ENCODE measurements around the gene ZNF160.
"Not testable (repeated sequence)": the region's sequence is repeated elsewhere in the genome, so short reads cannot be mapped to it uniquely, and the experiment has no call there.

ZNF160 gene

DNA sequence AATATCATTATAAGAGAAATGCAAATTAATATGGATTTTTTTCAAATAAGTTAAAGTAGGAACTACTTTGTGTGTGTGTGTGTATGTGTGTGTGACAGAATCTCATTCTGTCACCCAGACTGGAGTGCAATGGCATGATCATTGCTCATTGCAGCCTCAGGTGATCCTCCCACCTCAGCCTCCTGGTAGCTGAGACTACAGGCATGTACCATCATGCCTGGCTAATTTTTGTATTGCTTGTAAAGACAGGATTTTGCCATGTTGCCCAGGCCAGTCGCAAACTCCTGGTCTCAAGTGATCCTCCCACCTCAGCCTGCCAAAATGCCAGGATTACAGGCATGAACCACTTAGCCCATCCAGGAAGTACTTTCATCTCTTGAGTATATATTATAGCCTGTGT is 61.9 kb downstream of the ZNF160 start:
- H3K9me3 ChIP-seq (ENCODE audit: insufficient read depth, low read length), result no peaks in the 10 kb centered on the region
- DNase-seq (ENCODE audit: low read depth, low spot score), result no peak
- no peaks in the 10 kb centered on the region for H3K36me3 ChIP-seq (ENCODE audit: insufficient read depth, insufficient read length, low read length)
- no peak overlapping the region for H3K9ac ChIP-seq (ENCODE audit: insufficient read length, low read depth)
- H3K4me1 ChIP-seq (ENCODE audit: insufficient read depth, insufficient read length), result peaks cover under 1% of the 10 kb centered on the region
- H3K4me3 ChIP-seq (ENCODE audit: insufficient read length, low read depth), result no peak overlapping the region
- TF ChIP-seq YY1 (IDR thresholded peaks at IDR 0.05; ENCODE audit: insufficient read depth, insufficient read length), result no peak
- no peak for TF ChIP-seq SUZ12 (IDR thresholded peaks at IDR 0.05; ENCODE audit: extremely low read depth, insufficient read depth, insufficient read length)
- no peak for TF ChIP-seq ZNF274 (IDR thresholded peaks at IDR 0.05; ENCODE audit: low read depth, low read length)
- no peaks in the 10 kb centered on the region for H3K27me3 ChIP-seq (ENCODE audit: insufficient read depth, insufficient read length)

DNA sequence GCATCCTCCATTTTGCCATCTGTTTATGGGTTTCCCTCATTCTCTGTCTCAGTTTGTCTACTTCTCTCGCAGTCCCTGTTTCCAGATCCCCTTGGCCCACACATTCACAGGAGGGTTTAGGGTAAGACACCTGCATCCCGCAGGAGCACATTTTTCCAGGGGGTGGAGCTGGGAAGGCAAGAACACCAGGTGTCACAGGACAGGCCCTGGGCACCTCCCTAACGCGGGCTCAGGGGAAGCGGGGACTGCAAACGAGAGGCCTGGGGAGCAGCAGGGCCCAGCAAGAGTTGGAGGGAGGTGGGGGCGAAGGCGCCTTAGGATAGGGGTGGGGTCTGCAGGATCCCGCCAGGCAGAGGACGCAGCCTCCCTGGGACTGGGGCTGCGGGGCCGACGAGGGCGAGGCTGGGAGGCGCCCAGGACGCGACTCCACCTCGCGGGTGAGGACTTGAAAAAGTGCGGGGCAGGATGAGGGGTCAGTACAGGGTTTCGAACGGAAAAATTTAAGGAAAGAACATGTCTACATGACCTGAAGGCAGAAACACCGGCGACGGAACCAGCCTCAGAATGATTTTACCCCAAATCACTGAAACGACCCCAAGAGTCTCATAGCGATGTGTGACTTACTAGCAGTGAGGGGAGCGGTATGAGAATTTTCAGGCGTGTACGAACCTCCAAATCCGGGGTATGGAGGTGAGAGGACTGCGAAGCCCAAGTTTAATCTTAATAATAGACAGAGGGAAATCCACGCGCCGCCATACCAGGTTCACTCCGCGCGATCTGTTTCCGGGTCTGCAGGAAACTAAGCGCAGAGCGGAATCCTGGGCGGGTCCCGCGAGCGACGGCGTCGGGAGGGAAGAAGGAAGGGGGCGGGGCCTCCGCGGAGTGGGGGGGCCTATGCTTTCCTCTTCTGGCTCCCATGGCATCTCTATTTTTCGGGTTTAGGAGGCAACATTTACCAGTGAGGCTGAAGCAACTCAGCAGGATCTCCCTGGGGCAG is 65.8 kb downstream of the ZNF160 start:
- DNase-seq (ENCODE audit: low read depth, low spot score), result peak; percentile 40
- no peak for TF ChIP-seq SUZ12 (IDR thresholded peaks at IDR 0.05; ENCODE audit: extremely low read depth, insufficient read depth, insufficient read length)
- no peak for TF ChIP-seq ZNF274 (IDR thresholded peaks at IDR 0.05; ENCODE audit: low read depth, low read length)
- TF ChIP-seq YY1 (IDR thresholded peaks at IDR 0.05; ENCODE audit: insufficient read depth, insufficient read length), result no peak
- Histone ChIP-seq H3K4me1 (ENCODE audit: insufficient read depth, insufficient read length) (peaks cover 2% of the 10 kb centered on the region), H3K4me3 (ENCODE audit: insufficient read length, low read depth) (peak overlapping the region; percentile 83), H3K9me3 (ENCODE audit: insufficient read depth, low read length) (no peaks in the 10 kb centered on the region), H3K9ac (ENCODE audit: insufficient read length, low read depth) (peak overlapping the region; percentile 90), H3K36me3 (ENCODE audit: insufficient read depth, insufficient read length, low read length) (peaks cover 4% of the 10 kb centered on the region), H3K27me3 (ENCODE audit: insufficient read depth, insufficient read length) (no peaks in the 10 kb centered on the region)

- H3K27me3 ChIP-seq (ENCODE audit: insufficient read depth, insufficient read length), result no peaks in the 10 kb centered on the region
- TF ChIP-seq ZNF274 (IDR thresholded peaks at IDR 0.05; ENCODE audit: low read depth, low read length) (no peak), SUZ12 (IDR thresholded peaks at IDR 0.05; ENCODE audit: extremely low read depth, insufficient read depth, insufficient read length) (no peak), YY1 (IDR thresholded peaks at IDR 0.05; ENCODE audit: insufficient read depth, insufficient read length) (no peak)
Observed at GRCh38 chr19:53034948-53035675, 68.1 kb downstream of the ZNF160 start.

DNA sequence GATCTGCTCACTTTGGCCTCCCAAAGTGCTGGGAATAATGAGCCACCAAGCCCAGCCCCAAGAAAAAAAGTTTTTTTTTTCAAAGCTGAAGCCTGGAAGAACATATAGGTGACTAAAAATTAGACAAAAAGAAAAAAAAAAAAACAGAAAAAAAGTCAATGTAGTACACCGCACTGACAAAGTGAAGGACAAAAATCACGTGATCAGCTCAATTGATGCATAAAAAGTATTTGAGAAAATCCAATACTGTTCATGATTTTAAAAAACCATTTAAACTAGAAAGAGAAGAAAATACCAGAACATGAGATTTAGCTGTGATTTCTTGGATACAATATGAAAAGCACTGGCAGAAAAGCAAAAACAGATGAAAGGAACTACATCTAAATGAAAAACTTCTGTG is 69.2 kb downstream of the ZNF160 start:
- H3K36me3 ChIP-seq (ENCODE audit: insufficient read depth, insufficient read length, low read length), result peaks cover 4% of the 10 kb centered on the region
- DNase-seq (ENCODE audit: low read depth, low spot score), result no peak
- no peaks in the 10 kb centered on the region for H3K27me3 ChIP-seq (ENCODE audit: insufficient read depth, insufficient read length)
- TF ChIP-seq ZNF274 (IDR thresholded peaks at IDR 0.05; ENCODE audit: low read depth, low read length) (no peak), SUZ12 (IDR thresholded peaks at IDR 0.05; ENCODE audit: extremely low read depth, insufficient read depth, insufficient read length) (no peak), YY1 (IDR thresholded peaks at IDR 0.05; ENCODE audit: insufficient read depth, insufficient read length) (no peak)
- H3K4me1 ChIP-seq (ENCODE audit: insufficient read depth, insufficient read length), result peaks cover 2% of the 10 kb centered on the region
- no peak overlapping the region for H3K9ac ChIP-seq (ENCODE audit: insufficient read length, low read depth)
- no peaks in the 10 kb centered on the region for H3K9me3 ChIP-seq (ENCODE audit: insufficient read depth, low read length)
- H3K4me3 ChIP-seq (ENCODE audit: insufficient read length, low read depth), result no peak overlapping the region

More at GRCh38 chr19:53034948-53035675, 68.1 kb downstream of the ZNF160 start:
- Histone ChIP-seq H3K9ac (ENCODE audit: insufficient read length, low read depth) (no peak overlapping the region), H3K4me3 (ENCODE audit: insufficient read length, low read depth) (no peak overlapping the region), H3K4me1 (ENCODE audit: insufficient read depth, insufficient read length) (peaks cover 2% of the 10 kb centered on the region), H3K36me3 (ENCODE audit: insufficient read depth, insufficient read length, low read length) (peaks cover 4% of the 10 kb centered on the region), H3K9me3 (ENCODE audit: insufficient read depth, low read length) (no peaks in the 10 kb centered on the region)
- no peak for DNase-seq (ENCODE audit: low read depth, low spot score)

DNA sequence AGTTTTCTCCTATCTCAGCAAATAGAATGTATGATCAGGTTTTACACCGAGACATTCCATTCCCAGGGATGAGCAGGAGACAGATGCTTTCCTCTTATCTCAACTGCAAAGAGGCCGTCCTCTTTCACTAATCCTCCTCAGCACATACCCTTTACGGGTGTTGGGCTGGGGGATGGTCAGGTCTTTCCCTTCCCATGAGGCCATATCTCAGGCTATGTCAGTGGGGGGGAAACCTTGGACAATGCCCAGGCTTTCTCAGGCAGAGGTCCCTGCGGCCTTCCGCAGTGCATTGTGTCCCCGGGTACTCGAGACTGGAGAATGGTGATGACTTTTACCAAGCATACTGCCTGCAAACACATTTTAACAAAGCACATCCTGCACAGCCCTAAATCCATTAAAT is 74.9 kb downstream of the ZNF160 start:
- not testable (repeated sequence) for H3K9ac ChIP-seq (ENCODE audit: insufficient read length, low read depth); H3K4me1 ChIP-seq (ENCODE audit: insufficient read depth, insufficient read length); H3K9me3 ChIP-seq (ENCODE audit: insufficient read depth, low read length); H3K27me3 ChIP-seq (ENCODE audit: insufficient read depth, insufficient read length); H3K4me3 ChIP-seq (ENCODE audit: insufficient read length, low read depth); H3K36me3 ChIP-seq (ENCODE audit: insufficient read depth, insufficient read length, low read length)
- peak; percentile 52 for DNase-seq (ENCODE audit: low read depth, low spot score)

DNA sequence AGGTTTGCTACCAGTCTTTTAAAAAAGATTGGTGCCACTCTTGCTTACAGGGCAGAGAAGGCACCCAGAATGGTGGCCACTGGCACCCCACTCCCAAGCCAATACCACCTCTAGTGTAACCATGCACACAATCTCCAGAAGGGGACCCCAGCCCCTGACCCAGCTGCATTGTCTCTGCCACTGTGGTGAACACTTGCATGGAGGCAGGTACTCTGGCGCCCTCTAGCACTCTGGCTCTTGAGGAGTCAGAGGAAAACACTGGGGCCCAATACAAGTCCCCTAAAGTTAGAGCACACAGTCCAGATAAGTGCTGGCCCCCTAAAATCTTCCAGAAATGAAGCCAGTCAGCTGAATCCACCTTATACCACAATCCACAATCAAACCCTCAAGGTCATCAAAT is 83.5 kb downstream of the ZNF160 start:
- no peak for TF ChIP-seq ZNF274 (IDR thresholded peaks at IDR 0.05; ENCODE audit: low read depth, low read length)
- TF ChIP-seq YY1 (IDR thresholded peaks at IDR 0.05; ENCODE audit: insufficient read depth, insufficient read length), result no peak
- no peak for TF ChIP-seq SUZ12 (IDR thresholded peaks at IDR 0.05; ENCODE audit: extremely low read depth, insufficient read depth, insufficient read length)
- Histone ChIP-seq H3K9me3 (ENCODE audit: insufficient read depth, low read length) (no peaks in the 10 kb centered on the region), H3K9ac (ENCODE audit: insufficient read length, low read depth) (no peak overlapping the region), H3K4me3 (ENCODE audit: insufficient read length, low read depth) (no peak overlapping the region), H3K4me1 (ENCODE audit: insufficient read depth, insufficient read length) (peaks cover 4% of the 10 kb centered on the region), H3K27me3 (ENCODE audit: insufficient read depth, insufficient read length) (no peaks in the 10 kb centered on the region), H3K36me3 (ENCODE audit: insufficient read depth, insufficient read length, low read length) (no peaks in the 10 kb centered on the region)
- DNase-seq (ENCODE audit: low read depth, low spot score), result no peak
